HepG2 (cell line): Measurements from ENCODE around the gene IFNK. TPM values are rescaled to one million over a fixed set of nuclear protein-coding genes. Genes with fewer than 3 reads are reported as not detected.

ENCODE experiments used
- ATAC-seq: fragments of 200-7000 bp; cut with Tn5 transposase; 3 replicates; pipeline ENCODE4 v1.9.1; 2020; ENCODE audit warnings: mild to moderate bottlenecking, moderate library complexity
- BruUV-seq: library from RNA; stranded (reverse); fragments of 400-500 nt; replicated peaks from 2 replicates; lab custom pipeline; 2021; lab: Mats Ljungman, UMichigan
- CTCF ChIA-PET: fragments of 300-600 bp; formaldehyde crosslinking; extraction: SDS; loops from one replicate; lab custom pipeline; 2021; ENCODE audit warnings: low total read pairs, inconsistent platforms, low intra/inter-chr PET ratio; lab: Yijun Ruan, JAX
- POLR2A ChIA-PET: fragments of 350-600 bp; sonication (Branson Sonifier 250); formaldehyde crosslinking; loops from one replicate; lab custom pipeline; 2020; ENCODE audit warnings: antibody characterized with exemption, inconsistent platforms; lab: Yijun Ruan, JAX
- DNase-seq: peaks from one replicate; pipeline ENCODE4 v3.0.0-alpha.2; 2015; ENCODE audit warnings: low spot score
- FAIRE-seq: peaks from 3 replicates; lab custom pipeline; 2011; peaks lifted over from hg19 to GRCh38; lab: Jason Lieb, UNC
- H2AFZ ChIP-seq: one replicate; pipeline ENCODE4 v1.6.1; 2011; ENCODE audit warnings: low read length, inconsistent platforms
- H3K27ac ChIP-seq: fragments of 300-600 bp; 3 replicates; pipeline ENCODE4 v1.8.0; 2011; ENCODE audit warnings: mixed run types, mild to moderate bottlenecking, mixed read lengths, low read length, inconsistent platforms; ENCODE audit not compliant: insufficient read depth; ENCODE audit errors: extremely low read length
- H3K27me3 ChIP-seq, 2 experiments: fragments of 200-600 bp in 1 of 2; 2 replicates in 1 of 2; 3 replicates in 1 of 2; pipeline versions ENCODE4 v1.6.0 to v1.8.0; 2011; ENCODE audit warnings: low read length in 2 of 2, mild to moderate bottlenecking in 2 of 2, moderate library complexity in 2 of 2, inconsistent platforms in 1 of 2; ENCODE audit not compliant: insufficient read depth in 2 of 2, control insufficient read depth in 1 of 2
- H3K36me3 ChIP-seq, 2 experiments: fragments of 200-600 bp in 1 of 2; replicated peaks in 1 of 2; 2 replicates in 1 of 2; 3 replicates in 1 of 2; pipeline versions ENCODE4 v1.5.1 to v1.8.0; 2011; ENCODE audit warnings: low read length in 2 of 2, inconsistent platforms in 1 of 2; ENCODE audit not compliant: insufficient read depth in 2 of 2, control insufficient read depth in 1 of 2
- H3K4me1 ChIP-seq: 2 replicates; pipeline ENCODE4 v1.5.1; 2012; ENCODE audit warnings: low read length, inconsistent platforms; ENCODE audit not compliant: insufficient read depth
- H3K4me2 ChIP-seq: 2 replicates; pipeline ENCODE4 v1.6.0; 2011; ENCODE audit warnings: low read depth, low read length, inconsistent platforms
- H3K4me3 ChIP-seq, 3 experiments: fragments of 200-600 bp in 1 of 3; sonication (generic), shearing (Covaris generic) in 1 of 3; replicated peaks in 1 of 3; 2 replicates each; pipeline ENCODE4 v1.5.1; 2011 to 2016; ENCODE audit warnings: low read length in 3 of 3, inconsistent platforms in 2 of 3, low read depth in 2 of 3, mild to moderate bottlenecking in 2 of 3, control low read depth in 1 of 3, mixed read lengths in 1 of 3; ENCODE audit not compliant: insufficient read depth in 1 of 3
- H3K79me2 ChIP-seq: one replicate; pipeline ENCODE4 v1.6.1; 2011; ENCODE audit warnings: low read length, inconsistent platforms; ENCODE audit not compliant: insufficient read depth
- H3K9ac ChIP-seq: 2 replicates; pipeline ENCODE4 v1.6.0; 2011; ENCODE audit warnings: mild to moderate bottlenecking, low read depth, low read length, inconsistent platforms; ENCODE audit not compliant: insufficient read depth
- H3K9me3 ChIP-seq: 2 replicates; pipeline ENCODE4 v1.5.1; 2012; ENCODE audit warnings: mild to moderate bottlenecking, low read length
- H4K20me1 ChIP-seq: 2 replicates; pipeline ENCODE4 v1.6.0; 2011; ENCODE audit warnings: inconsistent platforms, mild to moderate bottlenecking, low read length, moderate library complexity; ENCODE audit not compliant: insufficient read depth
- FOXM1 ChIP-seq: sonication (generic); formaldehyde crosslinking; IDR thresholded peaks from 2 replicates; pipeline ENCODE4 v1.5.0; 2020; ENCODE audit warnings: missing genetic modification reagents
- MIXL1 ChIP-seq: IDR thresholded peaks from 2 replicates; pipeline ENCODE4 v1.6.1; 2016
- MTA1 ChIP-seq: sonication (generic); formaldehyde crosslinking; IDR thresholded peaks from 2 replicates; pipeline ENCODE4 v1.4.0; 2020; ENCODE audit warnings: missing genetic modification reagents, mild to moderate bottlenecking, borderline replicate concordance
- NBN ChIP-seq: fragments of 450-650 bp; conservative IDR thresholded peaks from 2 replicates; pipeline ENCODE4 v1.6.1; 2017
- NR2F6 ChIP-seq, 2 experiments: IDR thresholded peaks; 2 replicates each; pipeline ENCODE4 v1.6.1; 2016; ENCODE audit warnings: antibody characterized with exemption in 1 of 2, mild to moderate bottlenecking in 1 of 2
- ZNF317 ChIP-seq: sonication (generic); formaldehyde crosslinking; IDR thresholded peaks from 2 replicates; pipeline ENCODE4 v1.5.0; 2020; ENCODE audit warnings: mild to moderate bottlenecking, missing genetic modification reagents
- ZNF337 ChIP-seq: sonication (generic); formaldehyde crosslinking; IDR thresholded peaks from 2 replicates; pipeline ENCODE4 v1.5.1; 2020; ENCODE audit warnings: missing genetic modification reagents, low read depth, mild to moderate bottlenecking, borderline replicate concordance
- ZNF33A ChIP-seq: sonication (generic); formaldehyde crosslinking; IDR thresholded peaks from 2 replicates; pipeline ENCODE4 v1.5.1; 2020; ENCODE audit warnings: missing genetic modification reagents, mild to moderate bottlenecking, moderate library complexity, borderline replicate concordance
- ZNF614 ChIP-seq: IDR thresholded peaks from 2 replicates; pipeline ENCODE4 v1.6.1; 2018; ENCODE audit warnings: missing biosample characterization, missing genetic modification reagents, inconsistent platforms, borderline replicate concordance
- WGBS: methylation state at CpG from one replicate; pipeline ENCODE4 v1.1.6; 2017; ENCODE audit warnings: low lambda C conversion rate; 5-methylcytosine and 5-hydroxymethylcytosine counted together
- in situ Hi-C: cut with HindIII; loops from 2 replicates; pipeline ENCODE4 v1.10.0; 2017; ENCODE audit warnings: low pct_unique_long_range_greater_than_20kb; ENCODE audit not compliant: extremely low pct_ligation_motif_present
- intact Hi-C: fragments of 100-400 bp; cut with micrococcal nuclease; formaldehyde crosslinking; loops from one replicate; pipeline ENCODE4 v1.10.0; 2022; ENCODE audit not compliant: unreplicated experiment
- polyA plus RNA-seq, 8 experiments: library from polyadenylated mRNA; depleted of rRNA in 3 of 8; stranded (reverse) in 7 of 8; unstranded in 1 of 8; fragments of >200 nt; fragmentation: Illumina TruSeq in 4 of 8; extraction: Trizol in 4 of 8; gene quantifications; 2 replicates each; pipeline versions ENCODE4 v1.2.1 to v1.2.3, GENCODE V29; 2011 to 2016; ENCODE audit warnings: low read depth in 4 of 8, missing spikeins in 1 of 8, mixed read lengths in 1 of 8; ENCODE audit not compliant: insufficient read depth in 1 of 8
- total RNA-seq, 5 experiments: library from RNA; depleted of rRNA; stranded (reverse); fragments of >200 nt; fragmentation: Illumina TruSeq; extraction: Trizol; gene quantifications; 2 replicates each; pipeline ENCODE4 v1.2.3, GENCODE V29; 2016; ENCODE audit warnings: low read depth in 1 of 5
- TF ChIP-seq, protein P1 (sequence below): sonication (generic); formaldehyde crosslinking; IDR thresholded peaks from 2 replicates; pipeline ENCODE4 v1.8.1; 2023; ENCODE audit warnings: mild to moderate bottlenecking, missing genetic modification reagents
- TF ChIP-seq, protein P2 (sequence below): sonication (generic); formaldehyde crosslinking; IDR thresholded peaks from 2 replicates; pipeline ENCODE4 v1.4.0; 2020; ENCODE audit warnings: missing genetic modification reagents
- TF ChIP-seq, protein P3 (sequence below): sonication (generic); formaldehyde crosslinking; IDR thresholded peaks from 2 replicates; pipeline ENCODE4 v1.4.0; 2020; ENCODE audit warnings: mild to moderate bottlenecking, missing genetic modification reagents
- TF ChIP-seq, protein P4 (sequence below): sonication (generic); formaldehyde crosslinking; IDR thresholded peaks from 2 replicates; pipeline ENCODE4 v1.9.0; 2021; ENCODE audit warnings: missing genetic modification reagents, borderline replicate concordance
- TF ChIP-seq, protein P5 (sequence below): sonication (generic); formaldehyde crosslinking; IDR thresholded peaks from 2 replicates; pipeline ENCODE4 v1.4.0; 2020; ENCODE audit warnings: missing genetic modification reagents

IFNK gene
- total and polyA plus RNA-seq, 2 of the 13 experiments (the other 11 are each of a cell fraction or from before 2014, with no cell fraction given) = not detected

DNA sequence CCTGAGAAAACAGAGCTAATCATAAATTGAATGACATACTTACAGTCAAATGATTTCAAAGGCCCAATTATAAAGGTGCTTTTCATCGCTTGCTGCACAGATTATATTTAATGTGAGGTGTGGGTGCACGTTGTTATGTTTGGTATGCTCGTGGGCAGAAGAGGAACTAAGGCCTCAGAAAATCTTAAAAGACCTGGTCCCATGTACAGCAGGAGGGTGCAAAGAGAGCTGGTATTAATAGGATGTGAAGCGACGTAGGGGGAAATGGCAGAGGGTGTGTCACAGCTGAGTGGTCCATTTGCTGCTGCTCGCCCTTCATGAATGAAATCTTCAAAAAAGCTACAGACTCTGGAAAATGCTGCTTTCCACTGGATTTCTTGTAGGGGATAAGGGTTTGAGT lies 40.5 kb upstream of the IFNK start:
- BruUV-seq = no TSS peak
- H3K4me3 ChIP-seq = no peak overlapping the region
- H3K27me3 ChIP-seq = no peaks in the 10 kb centered on the region; a peak in 1 of 5 replicates
- no peaks in the 10 kb centered on the region for H3K79me2 ChIP-seq
- H3K4me1 ChIP-seq = no peaks in the 10 kb centered on the region
- WGBS = 46% methylated on average over 6 of the region's 6 CpGs
- in situ Hi-C loops (no loop called here), intact Hi-C loops (no loop called here)
- H2AFZ ChIP-seq = no peak overlapping the region
- DNase-seq (no peak), FAIRE-seq (no peak), ATAC-seq (no peak)
- no peak overlapping the region for H3K9ac ChIP-seq
- H4K20me1 ChIP-seq = no peaks in the 10 kb centered on the region
- no peaks in the 10 kb centered on the region for H3K9me3 ChIP-seq
- H3K4me2 ChIP-seq = no peak overlapping the region
- ChIA-PET CTCF (no interaction called here), POLR2A (no interaction called here)
- no peaks in the 10 kb centered on the region for H3K36me3 ChIP-seq
- no peak overlapping the region for H3K27ac ChIP-seq
- TF ChIP-seq, protein P1, sequence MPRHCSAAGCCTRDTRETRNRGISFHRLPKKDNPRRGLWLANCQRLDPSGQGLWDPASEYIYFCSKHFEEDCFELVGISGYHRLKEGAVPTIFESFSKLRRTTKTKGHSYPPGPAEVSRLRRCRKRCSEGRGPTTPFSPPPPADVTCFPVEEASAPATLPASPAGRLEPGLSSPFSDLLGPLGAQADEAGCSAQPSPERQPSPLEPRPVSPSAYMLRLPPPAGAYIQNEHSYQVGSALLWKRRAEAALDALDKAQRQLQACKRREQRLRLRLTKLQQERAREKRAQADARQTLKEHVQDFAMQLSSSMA (CRISPR knock-in tag) = no peak
- no peak for TF ChIP-seq ZNF317 (CRISPR knock-in tag)
- TF ChIP-seq, protein P2, sequence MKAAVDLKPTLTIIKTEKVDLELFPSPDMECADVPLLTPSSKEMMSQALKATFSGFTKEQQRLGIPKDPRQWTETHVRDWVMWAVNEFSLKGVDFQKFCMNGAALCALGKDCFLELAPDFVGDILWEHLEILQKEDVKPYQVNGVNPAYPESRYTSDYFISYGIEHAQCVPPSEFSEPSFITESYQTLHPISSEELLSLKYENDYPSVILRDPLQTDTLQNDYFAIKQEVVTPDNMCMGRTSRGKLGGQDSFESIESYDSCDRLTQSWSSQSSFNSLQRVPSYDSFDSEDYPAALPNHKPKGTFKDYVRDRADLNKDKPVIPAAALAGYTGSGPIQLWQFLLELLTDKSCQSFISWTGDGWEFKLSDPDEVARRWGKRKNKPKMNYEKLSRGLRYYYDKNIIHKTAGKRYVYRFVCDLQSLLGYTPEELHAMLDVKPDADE = no peak
- TF ChIP-seq, protein P3, sequence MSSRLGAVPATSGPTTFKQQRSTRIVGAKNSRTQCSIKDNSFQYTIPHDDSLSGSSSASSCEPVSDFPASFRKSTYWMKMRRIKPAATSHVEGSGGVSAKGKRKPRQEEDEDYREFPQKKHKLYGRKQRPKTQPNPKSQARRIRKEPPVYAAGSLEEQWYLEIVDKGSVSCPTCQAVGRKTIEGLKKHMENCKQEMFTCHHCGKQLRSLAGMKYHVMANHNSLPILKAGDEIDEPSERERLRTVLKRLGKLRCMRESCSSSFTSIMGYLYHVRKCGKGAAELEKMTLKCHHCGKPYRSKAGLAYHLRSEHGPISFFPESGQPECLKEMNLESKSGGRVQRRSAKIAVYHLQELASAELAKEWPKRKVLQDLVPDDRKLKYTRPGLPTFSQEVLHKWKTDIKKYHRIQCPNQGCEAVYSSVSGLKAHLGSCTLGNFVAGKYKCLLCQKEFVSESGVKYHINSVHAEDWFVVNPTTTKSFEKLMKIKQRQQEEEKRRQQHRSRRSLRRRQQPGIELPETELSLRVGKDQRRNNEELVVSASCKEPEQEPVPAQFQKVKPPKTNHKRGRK (CRISPR knock-in tag) = no peak
- TF ChIP-seq MIXL1 (CRISPR knock-in tag) = no peak
- TF ChIP-seq ZNF614 (CRISPR knock-in tag) = no peak
- TF ChIP-seq NR2F6 (IDR thresholded peaks at IDR 0.05) = no peak
- no peak for TF ChIP-seq NR2F6 (CRISPR knock-in tag; IDR thresholded peaks at IDR 0.05)
- TF ChIP-seq ZNF33A (CRISPR knock-in tag) = no peak
- no peak for TF ChIP-seq NBN
- TF ChIP-seq, protein P4, sequence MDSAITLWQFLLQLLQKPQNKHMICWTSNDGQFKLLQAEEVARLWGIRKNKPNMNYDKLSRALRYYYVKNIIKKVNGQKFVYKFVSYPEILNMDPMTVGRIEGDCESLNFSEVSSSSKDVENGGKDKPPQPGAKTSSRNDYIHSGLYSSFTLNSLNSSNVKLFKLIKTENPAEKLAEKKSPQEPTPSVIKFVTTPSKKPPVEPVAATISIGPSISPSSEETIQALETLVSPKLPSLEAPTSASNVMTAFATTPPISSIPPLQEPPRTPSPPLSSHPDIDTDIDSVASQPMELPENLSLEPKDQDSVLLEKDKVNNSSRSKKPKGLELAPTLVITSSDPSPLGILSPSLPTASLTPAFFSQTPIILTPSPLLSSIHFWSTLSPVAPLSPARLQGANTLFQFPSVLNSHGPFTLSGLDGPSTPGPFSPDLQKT (CRISPR knock-in tag) = no peak
- TF ChIP-seq, protein P5, sequence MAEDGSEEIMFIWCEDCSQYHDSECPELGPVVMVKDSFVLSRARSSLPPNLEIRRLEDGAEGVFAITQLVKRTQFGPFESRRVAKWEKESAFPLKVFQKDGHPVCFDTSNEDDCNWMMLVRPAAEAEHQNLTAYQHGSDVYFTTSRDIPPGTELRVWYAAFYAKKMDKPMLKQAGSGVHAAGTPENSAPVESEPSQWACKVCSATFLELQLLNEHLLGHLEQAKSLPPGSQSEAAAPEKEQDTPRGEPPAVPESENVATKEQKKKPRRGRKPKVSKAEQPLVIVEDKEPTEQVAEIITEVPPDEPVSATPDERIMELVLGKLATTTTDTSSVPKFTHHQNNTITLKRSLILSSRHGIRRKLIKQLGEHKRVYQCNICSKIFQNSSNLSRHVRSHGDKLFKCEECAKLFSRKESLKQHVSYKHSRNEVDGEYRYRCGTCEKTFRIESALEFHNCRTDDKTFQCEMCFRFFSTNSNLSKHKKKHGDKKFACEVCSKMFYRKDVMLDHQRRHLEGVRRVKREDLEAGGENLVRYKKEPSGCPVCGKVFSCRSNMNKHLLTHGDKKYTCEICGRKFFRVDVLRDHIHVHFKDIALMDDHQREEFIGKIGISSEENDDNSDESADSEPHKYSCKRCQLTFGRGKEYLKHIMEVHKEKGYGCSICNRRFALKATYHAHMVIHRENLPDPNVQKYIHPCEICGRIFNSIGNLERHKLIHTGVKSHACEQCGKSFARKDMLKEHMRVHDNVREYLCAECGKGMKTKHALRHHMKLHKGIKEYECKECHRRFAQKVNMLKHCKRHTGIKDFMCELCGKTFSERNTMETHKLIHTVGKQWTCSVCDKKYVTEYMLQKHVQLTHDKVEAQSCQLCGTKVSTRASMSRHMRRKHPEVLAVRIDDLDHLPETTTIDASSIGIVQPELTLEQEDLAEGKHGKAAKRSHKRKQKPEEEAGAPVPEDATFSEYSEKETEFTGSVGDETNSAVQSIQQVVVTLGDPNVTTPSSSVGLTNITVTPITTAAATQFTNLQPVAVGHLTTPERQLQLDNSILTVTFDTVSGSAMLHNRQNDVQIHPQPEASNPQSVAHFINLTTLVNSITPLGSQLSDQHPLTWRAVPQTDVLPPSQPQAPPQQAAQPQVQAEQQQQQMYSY (CRISPR knock-in tag) = no peak
- no peak for TF ChIP-seq FOXM1 (CRISPR knock-in tag)
- no peak for TF ChIP-seq ZNF337 (CRISPR knock-in tag)
- no peak for TF ChIP-seq MTA1 (CRISPR knock-in tag)
